KBM-7 (cell line): ENCODE results near the gene ANXA11.
"Not testable (repeated sequence)": the region's sequence is repeated elsewhere in the genome, so short reads cannot be mapped to it uniquely, and the experiment has no call there.

Experiments
- DNase-seq: peaks from one replicate; pipeline ENCODE4 v3.0.0-alpha.2; 2015
- in situ Hi-C: fragments of 300-500 bp; cut with MboI; formaldehyde crosslinking; loops from 2 replicates; pipeline ENCODE4 v1.14.3; 2020; ENCODE audit warnings: low sequenced_read_pairs, low pct_unique_long_range_greater_than_20kb, mixed read lengths

ANXA11 gene

DNA sequence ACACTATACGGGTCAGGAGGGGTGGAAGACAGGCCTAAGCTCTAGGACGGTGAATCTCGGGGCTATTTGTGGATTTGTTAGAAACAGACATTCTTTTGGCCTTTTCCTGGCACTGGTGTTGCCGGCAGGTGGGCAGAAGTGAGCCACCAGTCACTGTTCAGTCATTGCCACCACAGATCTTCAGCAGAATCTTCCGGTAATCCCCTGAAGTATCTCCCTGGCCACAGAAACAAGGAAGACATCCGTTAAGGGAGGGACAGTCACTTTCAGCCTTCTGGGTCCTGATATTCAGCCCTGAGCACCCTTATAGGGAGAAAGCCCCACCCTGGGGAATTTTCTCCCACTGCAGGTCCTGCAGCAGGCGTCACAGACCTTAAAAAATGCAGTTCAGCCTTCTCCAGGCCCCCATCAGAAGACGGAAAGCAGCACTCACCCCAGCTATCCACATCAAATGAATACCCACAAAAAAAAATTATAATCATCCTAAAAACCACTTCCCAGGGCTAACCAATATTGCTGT, 49.6 kb downstream of the ANXA11 start:
- in situ Hi-C loops, result loop anchor here (10.0 kb wide), 1 partner anchor 49 kb away; the partner anchor contains the start of gene ANXA11
- DNase-seq, result no peak

DNA sequence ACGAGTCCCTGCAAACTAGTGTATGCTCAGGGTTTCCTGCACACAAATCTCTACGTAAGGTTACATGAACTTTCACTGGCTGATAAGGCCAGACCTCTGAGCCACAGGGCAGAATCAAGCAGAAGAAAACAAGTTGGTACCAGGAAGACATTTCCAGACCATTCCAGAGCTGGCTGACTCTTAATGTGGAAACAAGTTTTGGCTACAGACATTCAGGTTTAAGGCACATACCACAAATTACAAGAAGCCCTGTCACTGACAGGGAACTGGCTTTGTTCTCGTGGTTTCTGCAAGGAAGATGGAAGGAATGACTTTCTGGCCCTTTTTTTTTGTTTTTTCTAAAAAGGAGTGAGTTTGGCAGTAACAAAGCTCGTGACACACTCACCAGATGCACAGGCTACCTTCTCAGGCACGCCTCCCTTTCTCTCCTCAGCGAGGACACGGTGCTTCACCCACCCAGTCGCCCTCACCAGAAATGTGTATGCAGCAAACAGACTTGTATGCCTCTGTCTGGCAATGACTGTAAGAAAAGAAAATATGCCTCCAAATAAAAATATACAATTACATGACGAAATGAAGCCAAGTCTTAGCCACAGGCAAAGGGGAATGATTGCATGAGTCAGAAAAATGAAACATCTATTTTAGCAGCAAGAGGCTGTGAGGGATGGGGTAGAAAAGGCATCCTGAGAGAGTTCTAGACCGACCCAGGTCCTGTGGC, 50.2 kb downstream of the ANXA11 start:
- in situ Hi-C loops, result loop anchor here (10.0 kb wide), 1 partner anchor 50 kb away; the partner anchor contains the start of gene ANXA11
- DNase-seq, result no peak

DNA sequence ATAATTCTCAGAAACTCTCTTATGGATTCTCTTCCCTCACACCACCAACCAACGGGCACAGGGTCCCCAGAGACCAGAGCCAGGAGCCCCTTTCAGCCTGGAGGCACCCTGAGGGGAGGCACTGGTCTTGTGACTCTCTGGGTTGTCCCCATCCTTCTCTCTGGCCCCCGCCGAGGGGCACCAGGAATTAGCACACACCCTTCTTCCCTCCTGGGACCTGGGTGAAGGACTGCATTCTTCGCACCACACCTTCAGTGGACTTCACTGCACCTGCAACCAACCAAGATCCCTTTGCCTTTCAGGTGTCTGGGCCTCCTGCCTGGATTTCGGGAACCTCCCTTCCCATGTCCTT, 50.7 kb downstream of the ANXA11 start:
- no peak for DNase-seq
- in situ Hi-C loops, result loop anchor here (10.0 kb wide), 1 partner anchor 50 kb away; the partner anchor contains the start of gene ANXA11

DNA sequence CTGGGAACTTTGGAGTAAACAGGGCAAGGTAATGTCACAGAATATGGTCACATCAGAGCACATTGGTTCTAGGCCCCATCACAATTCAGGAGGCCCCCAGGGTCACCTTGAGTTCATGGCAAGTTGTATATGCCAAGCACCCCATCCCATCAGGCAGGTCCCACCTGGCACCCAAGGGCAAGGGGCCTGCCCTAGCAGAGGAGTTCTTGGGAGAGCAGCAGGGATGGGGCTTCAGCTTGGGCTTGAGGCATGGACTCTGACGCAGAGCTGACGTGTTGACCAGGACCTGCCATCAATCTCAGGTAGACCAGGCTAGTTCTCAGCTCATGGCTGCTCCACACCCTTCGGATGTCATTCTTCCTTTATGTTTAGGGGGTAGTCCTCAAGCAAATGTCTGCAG, 51.9 kb downstream of the ANXA11 start:
- in situ Hi-C loops, result loop anchor here (10.0 kb wide), 1 partner anchor 51 kb away; the partner anchor contains the start of gene ANXA11
- no peak for DNase-seq

DNA sequence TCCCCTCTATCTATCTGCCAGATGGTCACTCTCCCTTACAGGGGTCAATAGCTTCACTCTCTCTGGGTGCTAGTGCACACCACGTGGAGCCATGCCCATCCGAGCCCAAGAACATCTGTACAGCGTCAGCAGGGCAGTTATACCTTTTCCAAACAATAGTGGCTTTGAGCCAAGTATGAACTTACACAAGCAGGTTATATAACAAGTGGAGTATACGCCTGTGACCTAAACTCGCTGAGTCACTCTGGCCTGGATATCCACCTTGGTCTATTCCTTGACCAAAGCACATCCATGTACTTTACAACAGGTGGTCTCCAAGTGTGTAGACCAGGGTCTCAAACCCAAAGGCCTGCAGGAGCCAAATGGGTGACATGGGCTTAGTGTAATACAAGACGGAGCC, 52.5 kb downstream of the ANXA11 start:
- no peak for DNase-seq
- in situ Hi-C loops, result loop anchor here (10.0 kb wide), 1 partner anchor 52 kb away; the partner anchor contains the start of gene ANXA11

DNA sequence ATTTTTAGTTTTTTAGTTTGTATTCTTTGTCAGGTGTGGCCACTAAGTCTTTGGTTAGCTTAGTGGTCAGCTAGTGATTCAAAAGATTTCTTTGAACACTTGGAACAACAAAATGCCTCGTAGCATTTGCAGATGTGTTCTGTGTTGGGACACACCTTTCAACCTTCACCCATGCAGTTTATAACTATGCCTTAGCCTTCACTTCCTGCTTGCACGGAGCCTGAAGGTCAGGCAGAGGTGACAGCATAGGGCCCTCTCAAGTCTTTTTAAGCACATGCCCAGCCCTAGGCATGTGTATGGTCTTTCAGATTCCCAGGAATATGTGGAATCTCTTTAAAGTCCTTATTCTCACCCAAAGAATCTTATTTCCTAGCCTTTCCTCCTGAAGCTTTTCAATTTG, 55.2 kb downstream of the ANXA11 start:
- in situ Hi-C loops, result loop anchor here (10.0 kb wide), 1 partner anchor 55 kb away; the partner anchor contains the start of gene ANXA11
- DNase-seq, result no peak

DNA sequence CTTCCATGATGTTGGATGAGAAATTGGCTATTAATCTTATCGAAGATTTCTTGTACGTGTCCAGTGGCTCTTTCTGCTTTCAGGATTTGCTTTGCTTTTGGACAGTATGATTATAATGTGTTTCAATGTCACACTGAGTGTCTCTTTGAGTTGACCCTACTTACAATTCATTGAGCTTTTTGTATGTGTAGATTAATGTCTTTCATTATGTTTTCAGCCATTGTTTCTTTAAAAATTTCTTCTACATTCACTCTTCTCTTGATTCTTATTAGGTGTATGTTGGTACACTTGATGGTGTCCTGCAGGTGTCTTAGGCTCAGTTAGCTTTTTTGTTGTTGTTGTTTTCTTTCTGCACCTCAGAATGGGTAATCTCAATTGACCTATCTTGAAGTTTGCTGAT, 56.2 kb downstream of the ANXA11 start:
- DNase-seq, result no peak
- in situ Hi-C loops, result no loop called here

DNA sequence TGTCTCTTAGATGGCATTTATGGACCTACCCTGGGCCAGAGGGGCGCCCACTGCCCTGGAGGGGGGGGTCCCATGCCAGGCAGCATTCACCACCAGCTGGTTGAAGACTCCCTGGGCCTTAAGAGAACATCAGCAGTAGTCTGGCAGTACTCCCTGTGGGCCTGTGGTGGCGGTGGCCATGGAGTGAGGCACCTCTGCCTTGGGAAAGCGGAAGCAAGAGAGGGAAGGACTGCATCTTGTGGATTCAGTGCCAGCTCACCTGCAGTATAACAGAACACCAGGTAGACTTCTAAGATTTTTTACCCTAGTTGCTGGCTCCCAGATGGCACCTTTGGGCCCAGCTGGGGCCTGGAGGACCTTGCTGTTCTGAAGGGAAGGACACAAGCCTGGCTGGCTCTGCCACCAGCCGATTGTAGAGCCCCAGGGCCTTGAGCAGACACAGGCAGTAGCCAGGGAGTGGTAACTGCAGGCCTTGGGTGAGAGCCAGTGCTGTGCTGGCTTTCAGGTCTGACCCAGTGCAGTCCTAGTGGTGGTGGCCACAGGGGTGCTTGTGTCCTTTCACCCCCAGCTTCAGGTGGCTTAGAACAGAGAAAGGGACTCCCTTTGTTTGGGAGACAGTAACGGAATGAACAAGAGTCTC, 57.1 kb downstream of the ANXA11 start:
- DNase-seq, result no peak
- in situ Hi-C loops, result no loop called here

DNA sequence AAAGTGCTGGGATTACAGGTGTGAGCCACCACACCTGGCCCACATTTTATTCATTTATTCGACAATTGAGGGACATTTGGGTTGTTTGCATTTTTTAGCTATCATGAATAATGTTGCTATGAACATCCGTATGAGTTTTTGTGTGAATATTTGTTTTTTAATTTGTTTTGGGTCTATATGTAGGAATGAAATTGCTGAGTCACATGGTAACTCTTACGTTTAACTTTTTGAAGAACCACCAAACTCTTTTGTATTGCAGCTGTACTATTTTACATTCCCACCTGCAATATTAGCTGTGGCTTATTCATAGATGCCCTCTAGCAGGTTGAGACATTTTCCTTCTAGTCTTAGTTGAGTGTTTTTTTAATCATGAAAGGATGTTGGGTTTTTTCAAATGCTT, 58.4 kb downstream of the ANXA11 start:
- in situ Hi-C loops, result no loop called here
- no peak for DNase-seq

DNA sequence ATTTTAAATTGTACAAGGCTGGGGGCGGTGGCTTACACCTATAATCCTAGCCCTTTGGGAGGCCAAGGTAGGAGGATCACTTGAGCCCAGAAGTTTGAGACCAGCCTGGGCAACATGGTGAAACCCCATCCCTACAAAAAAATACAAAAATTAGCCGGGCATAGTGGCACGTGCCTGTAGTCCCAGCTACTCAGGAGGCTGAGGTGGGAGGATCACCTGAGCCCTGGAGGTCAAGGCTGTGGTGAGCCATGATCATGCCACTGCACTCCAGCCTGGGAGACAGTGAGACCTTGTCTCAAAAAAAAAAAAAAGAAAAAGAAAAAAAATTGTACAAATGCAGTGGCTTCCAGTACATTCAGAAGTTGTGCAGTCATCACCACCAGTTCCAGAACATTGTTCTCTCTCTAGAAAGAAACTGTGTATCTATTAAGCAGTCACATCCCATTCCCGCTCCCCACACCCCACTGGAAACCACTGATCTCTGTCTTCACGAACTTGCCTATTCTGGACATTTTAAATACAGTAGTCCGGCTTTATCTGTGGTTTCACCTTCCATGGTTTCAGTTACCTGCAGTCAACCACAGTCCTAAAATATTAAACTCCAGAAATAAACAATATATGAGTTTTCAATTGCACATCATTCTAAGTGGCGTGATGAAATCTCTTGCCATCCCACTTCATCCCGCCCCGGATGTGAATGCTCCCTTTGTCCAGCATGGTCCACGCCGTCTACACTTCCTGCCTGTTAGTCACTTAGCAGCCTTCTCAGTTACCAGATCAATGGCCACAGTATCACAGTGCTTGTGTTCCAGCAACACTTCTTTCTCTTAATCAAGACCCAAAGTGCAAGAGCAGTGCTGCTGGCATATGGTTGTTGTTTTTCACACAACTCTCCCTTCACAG, 59.7 kb downstream of the ANXA11 start:
- DNase-seq, result not testable (repeated sequence)

DNA sequence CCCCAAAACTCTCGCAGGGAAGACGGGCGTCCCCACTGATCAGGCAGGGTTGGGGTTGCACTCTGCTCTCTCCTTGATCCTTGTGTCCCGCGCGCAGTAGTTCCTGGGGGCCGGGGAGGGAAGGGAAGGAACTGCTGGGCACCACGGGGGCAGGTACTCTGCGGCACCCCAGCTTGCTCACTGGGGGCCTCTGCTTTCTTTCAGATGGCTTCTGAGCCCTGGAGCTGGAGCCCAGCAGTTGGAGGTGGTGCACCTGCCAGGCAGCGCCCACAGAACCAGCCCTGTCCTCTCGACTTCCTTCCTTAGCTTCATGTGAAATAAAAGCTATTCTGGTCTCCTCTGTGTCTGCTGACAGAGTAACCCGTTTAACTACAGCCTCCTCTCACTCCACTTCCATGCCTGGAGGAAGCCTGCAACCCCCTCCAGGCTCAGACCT, 60.6 kb downstream of the ANXA11 start:
- in situ Hi-C loops, result no loop called here
- no peak for DNase-seq

More for the DNA sequence above, 59.7 kb downstream of the ANXA11 start:
- in situ Hi-C loops, result not testable (repeated sequence)

DNA sequence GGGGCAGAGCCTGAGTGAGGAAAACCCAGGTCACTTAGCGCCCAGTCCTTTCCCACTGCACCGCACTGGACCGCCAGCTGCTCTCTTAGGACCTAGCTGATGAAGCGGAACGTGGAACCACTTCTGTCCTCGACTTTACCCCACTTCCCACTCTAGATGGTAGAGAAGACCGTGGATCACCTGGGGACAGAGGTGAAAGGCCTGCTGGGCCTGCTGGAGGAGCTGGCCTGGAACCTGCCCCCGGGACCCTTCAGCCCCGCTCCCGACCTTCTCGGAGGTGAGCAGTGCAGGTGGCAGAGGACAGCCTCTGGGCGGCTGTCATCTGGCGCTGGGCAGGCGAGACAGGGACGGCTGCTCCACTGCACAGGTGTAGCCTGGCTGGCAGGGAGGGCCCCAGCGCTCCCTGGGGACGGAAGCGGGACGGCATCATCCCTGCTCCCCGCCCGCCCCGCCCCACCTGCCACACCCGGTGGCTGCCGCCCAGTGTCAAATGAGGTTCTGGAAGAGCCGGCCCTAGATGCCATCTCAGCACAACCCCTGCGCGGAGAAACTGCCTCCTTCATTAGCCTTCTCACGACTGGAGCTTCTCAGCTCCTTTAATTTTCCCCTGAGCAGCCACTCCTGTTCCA, 61.2 kb downstream of the ANXA11 start:
- in situ Hi-C loops, result no loop called here
- DNase-seq, result no peak

DNA sequence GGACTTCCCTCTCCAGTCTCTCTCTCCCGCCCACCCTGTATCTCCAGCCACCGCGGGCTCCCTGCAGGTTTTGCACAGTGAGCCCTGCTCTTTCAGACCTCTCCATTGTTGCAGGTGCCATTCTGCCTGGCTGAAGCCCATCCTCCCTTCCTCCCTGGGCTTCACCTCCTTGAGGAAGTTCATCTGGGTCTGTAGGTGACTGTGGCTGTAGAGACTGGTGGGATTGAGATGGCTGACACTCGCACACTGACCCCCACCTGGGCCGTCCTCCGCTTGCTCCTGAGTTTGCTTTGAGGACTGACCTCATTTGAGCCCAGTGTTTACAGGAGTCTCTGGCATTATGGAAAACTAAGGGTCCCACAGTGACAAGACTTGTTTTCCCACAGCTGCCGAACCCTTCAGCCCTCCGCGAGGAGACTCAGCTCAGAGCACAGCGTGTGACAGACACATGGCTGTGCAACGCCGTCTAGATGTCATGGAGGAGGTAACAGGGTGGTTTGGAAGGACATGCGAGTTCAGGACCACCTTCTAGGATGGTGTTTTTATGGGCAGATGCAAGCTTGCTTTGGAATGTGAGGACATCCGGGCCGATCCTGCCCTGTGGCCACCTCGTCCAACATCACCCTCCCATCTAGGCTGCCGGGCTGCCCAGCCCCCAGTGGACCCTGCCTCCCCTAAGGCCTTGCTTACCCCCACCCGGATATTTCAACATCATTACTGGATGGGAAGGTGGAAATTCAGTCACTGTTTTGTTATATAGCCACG, 63.5 kb downstream of the ANXA11 start:
- in situ Hi-C loops, result no loop called here
- no peak for DNase-seq

DNA sequence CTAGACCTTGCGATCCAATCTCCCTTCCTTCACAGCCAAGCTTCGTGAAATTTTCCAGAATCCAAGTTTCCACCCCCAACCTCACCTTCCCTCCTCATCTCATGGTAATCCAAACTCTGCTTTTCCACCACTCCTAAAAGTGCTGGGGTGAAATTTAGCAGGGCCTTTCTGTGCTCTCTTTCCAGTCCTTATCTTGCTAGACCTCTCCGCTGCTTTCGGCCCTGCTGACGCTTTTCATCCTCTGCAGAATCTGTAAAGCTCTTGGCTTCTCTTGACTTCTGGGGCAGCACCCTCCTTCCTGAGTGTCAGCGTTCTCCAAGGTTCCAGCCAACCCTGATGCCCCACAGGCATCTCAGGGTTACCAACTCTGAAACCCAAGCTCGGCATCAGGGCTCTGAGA, 65.1 kb downstream of the ANXA11 start:
- DNase-seq, result no peak
- in situ Hi-C loops, result no loop called here

DNA sequence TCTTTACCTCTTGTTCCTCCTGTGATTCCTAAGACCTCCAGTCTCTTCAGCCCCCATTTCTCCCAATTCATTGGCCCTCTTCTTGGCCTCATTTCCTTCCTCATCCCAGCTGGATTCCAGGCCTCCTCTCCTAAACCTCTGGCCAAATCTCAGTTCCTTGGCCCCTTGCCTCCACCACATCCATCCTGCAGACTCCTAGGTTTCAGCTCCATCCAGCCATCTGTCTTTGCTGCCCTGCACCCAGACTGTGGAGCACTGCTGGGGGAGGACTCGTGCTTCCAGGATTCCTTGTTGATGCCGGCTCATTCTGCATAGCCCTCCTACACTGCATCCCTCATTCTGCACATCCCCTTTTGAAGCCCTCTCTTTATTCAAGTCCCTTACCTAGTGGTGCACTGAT, 66.1 kb downstream of the ANXA11 start:
- no peak for DNase-seq
- in situ Hi-C loops, result no loop called here

DNA sequence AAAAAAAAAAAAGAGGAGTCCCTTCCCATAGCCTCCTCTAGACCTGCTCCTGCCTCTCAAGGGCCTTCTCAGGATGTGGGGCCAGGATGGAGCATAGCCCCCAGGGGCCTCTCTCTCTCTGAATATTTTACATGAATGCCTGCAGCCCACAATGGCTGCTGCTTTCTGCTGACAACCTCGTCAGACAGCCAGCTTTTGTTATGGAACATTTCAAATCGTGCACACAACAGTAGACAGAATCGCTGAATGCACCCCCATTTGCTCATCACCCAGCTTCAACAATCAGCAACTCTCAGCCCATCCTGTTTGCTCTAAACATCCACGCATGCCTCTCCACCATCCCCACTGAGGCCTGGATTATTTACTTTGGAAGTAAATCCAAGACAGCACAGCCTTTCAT, 67.4 kb downstream of the ANXA11 start:
- no peak for DNase-seq
- in situ Hi-C loops, result no loop called here

DNA sequence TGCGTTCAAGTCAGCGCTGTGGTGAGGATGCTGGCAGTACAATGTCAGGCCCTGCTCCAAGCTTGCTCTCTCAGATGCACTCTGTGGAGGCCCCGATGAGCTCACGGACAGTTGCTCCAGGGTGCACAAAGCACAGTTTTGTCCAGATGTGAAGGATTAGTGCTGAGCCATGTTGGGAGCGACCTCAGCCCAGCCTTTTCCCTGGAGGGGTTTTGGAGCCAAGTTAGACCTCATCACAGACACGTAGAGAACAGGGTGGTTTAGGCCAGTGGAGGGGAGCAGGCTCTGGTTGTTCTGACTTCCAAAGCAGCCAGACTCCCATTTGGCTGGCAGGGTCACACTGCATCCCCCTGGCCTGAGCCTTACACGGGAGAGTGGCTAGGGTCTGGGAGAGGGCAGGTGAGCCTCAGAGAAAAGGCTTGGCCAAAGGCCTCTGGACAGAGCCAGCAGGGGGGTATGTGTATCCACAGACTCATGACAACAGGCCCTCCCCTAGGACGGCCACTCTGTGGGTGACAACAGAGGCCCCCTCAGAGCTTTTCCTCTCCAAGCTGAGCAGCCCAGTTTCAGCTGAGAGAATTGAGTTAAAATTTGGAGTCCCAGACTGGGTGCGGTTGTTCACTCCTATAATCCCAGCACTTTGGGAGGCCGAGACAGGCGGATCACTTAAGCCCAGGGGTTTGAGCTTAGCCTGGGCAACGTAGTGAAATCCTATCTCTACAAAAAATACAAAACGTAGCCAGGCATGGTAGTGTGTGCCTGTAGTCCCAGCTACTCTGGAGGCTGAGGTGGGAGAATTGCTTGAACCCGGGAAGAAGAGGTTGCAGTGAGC, 68.1 kb downstream of the ANXA11 start:
- no peak for DNase-seq
- in situ Hi-C loops, result no loop called here
